ENCODE results near the gene CTXN1. TPM values are rescaled to one million over a fixed set of nuclear protein-coding genes. Genes with fewer than 3 reads are reported as not detected.

The CTXN1 gene
- total and polyA plus RNA-seq, 2 of the 4 experiments (the other 2 are of a cell fraction) = 0.36 to 7.4 TPM

DNA sequence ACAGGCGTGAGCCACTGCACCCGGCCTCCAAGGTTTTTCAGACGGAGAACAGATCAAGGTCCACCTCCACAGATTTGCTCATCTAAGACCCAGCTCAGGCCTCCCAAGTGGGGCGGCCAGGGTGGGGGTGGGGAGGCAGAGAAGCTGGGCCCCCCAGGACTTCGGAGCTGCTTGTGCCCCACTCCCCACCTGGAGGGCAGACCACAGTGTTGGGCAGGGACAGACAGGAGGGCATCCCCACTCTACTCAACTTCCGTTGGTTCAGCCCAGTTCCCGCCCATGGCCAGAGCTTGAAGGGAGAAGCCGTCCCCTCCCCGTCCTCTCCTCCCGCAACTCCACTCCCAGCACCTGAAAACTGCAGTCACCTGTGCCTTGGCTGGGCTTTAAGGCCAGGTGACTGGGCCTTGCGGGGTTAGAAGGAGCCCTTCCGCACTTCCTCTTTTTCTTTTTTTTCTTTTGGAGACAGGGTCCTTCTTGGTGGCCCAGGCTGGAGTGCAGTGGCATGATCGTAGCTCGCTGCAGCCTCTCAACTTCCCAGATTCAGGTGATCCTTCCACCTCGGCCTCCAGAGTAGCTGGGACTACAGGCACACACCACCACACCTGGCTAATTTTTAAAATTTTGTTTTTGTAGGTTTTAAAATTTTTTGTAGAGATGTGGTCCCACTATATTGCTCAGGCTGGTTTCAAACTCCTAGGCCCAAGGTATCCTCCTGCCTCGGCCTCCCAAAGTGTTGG, 38.4 kb downstream of the CTXN1 start:
- peak overlapping the region; percentile 91 for H2AFZ ChIP-seq (replicated peaks; ENCODE audit: low read length, poor library complexity)
- H3K36me3 ChIP-seq (ENCODE audit: control insufficient read depth, insufficient read depth, low read length) = no peaks in the 10 kb centered on the region
- no peak overlapping the region for H3K9ac ChIP-seq (ENCODE audit: low read depth, low read length)
- peaks cover 3% of the 10 kb centered on the region; the same call in 1 of the 2 replicates for H3K4me1 ChIP-seq (ENCODE audit: control insufficient read depth, insufficient read depth, low read length)
- H3K56ac ChIP-seq (ENCODE audit: extremely low read depth, insufficient read depth, low read length) = no peak overlapping the region
- no peaks in the 10 kb centered on the region for H3K27me3 ChIP-seq (ENCODE audit: control insufficient read depth, insufficient read depth, low read length)
- dilution Hi-C loops (cut with HindIII; ENCODE audit: low sequenced_read_pairs, unreplicated experiment) = no loop called here
- ChIA-PET POLR2A (ENCODE audit: unreplicated experiment) (no interaction called here), CTCF (interaction anchor here (0.6 to 0.9 kb wide), 2 partner anchors 16 to 112 kb away, joined by 3 read pairs; partner anchors contain the start of gene MAP2K7)
- H3K9me1 ChIP-seq (ENCODE audit: insufficient read depth, low read length) = 0 out of 2 replicates have a peak, but pooled peaks cover 2% of the 10 kb centered on the region
- no TSS peak for BruUV-seq (replicated peaks)
- 76% methylated on average over 6 of the region's 16 CpGs; no CpG with 5 or more reads in 1 of the 2 experiments for WGBS, 2 experiments (ENCODE audit: extremely low coverage in 2 of 2, insufficient read length in 1 of 2)
- H3K4ac ChIP-seq (ENCODE audit: low read depth, low read length) = no peak overlapping the region
- H3K4me3 ChIP-seq (ENCODE audit: insufficient read depth, low read depth, low read length) = peak overlapping the region; percentile 79; the same call in 1 of the 2 replicates
- H3K9me3 ChIP-seq (ENCODE audit: control insufficient read depth, insufficient read depth, low read length) = no peaks in the 10 kb centered on the region
- H4K20me1 ChIP-seq (ENCODE audit: insufficient read depth, low read length) = no peaks in the 10 kb centered on the region
- no peak overlapping the region for H3K23ac ChIP-seq (ENCODE audit: low read depth, low read length)
- H3K14ac ChIP-seq (replicated peaks; ENCODE audit: low read depth, low read length) = no peak overlapping the region
- no peak for TF ChIP-seq SMC3 (IDR thresholded peaks at IDR 0.05; ENCODE audit: low read depth, low read length)
- TF ChIP-seq MAFK (IDR thresholded peaks at IDR 0.05; ENCODE audit: low read depth, low read length) = no peak
- TF ChIP-seq, protein P1, sequence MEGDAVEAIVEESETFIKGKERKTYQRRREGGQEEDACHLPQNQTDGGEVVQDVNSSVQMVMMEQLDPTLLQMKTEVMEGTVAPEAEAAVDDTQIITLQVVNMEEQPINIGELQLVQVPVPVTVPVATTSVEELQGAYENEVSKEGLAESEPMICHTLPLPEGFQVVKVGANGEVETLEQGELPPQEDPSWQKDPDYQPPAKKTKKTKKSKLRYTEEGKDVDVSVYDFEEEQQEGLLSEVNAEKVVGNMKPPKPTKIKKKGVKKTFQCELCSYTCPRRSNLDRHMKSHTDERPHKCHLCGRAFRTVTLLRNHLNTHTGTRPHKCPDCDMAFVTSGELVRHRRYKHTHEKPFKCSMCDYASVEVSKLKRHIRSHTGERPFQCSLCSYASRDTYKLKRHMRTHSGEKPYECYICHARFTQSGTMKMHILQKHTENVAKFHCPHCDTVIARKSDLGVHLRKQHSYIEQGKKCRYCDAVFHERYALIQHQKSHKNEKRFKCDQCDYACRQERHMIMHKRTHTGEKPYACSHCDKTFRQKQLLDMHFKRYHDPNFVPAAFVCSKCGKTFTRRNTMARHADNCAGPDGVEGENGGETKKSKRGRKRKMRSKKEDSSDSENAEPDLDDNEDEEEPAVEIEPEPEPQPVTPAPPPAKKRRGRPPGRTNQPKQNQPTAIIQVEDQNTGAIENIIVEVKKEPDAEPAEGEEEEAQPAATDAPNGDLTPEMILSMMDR (conservative IDR thresholded peaks at IDR 0.05; ENCODE audit: low read depth, low read length) = no peak
- no peak for TF ChIP-seq BHLHE40 (IDR thresholded peaks at IDR 0.05; ENCODE audit: low read depth, low read length)
- no peak for TF ChIP-seq RAD21 (IDR thresholded peaks at IDR 0.05; ENCODE audit: low read length)
- TF ChIP-seq, protein P2, sequence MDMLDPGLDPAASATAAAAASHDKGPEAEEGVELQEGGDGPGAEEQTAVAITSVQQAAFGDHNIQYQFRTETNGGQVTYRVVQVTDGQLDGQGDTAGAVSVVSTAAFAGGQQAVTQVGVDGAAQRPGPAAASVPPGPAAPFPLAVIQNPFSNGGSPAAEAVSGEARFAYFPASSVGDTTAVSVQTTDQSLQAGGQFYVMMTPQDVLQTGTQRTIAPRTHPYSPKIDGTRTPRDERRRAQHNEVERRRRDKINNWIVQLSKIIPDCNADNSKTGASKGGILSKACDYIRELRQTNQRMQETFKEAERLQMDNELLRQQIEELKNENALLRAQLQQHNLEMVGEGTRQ (IDR thresholded peaks at IDR 0.05; ENCODE audit: low read depth, low read length) = no peak
- TF ChIP-seq CHD1 (IDR thresholded peaks at IDR 0.05; ENCODE audit: low read depth, low read length) = no peak
- TF ChIP-seq CEBPB (IDR thresholded peaks at IDR 0.05; ENCODE audit: low read depth, low read length) = no peak
- no peak for TF ChIP-seq MAZ (IDR thresholded peaks at IDR 0.05; ENCODE audit: borderline replicate concordance, low read depth, low read length)
- no peak for TF ChIP-seq FOS (IDR thresholded peaks at IDR 0.05; ENCODE audit: low read depth, low read length)
- TF ChIP-seq, protein P3, sequence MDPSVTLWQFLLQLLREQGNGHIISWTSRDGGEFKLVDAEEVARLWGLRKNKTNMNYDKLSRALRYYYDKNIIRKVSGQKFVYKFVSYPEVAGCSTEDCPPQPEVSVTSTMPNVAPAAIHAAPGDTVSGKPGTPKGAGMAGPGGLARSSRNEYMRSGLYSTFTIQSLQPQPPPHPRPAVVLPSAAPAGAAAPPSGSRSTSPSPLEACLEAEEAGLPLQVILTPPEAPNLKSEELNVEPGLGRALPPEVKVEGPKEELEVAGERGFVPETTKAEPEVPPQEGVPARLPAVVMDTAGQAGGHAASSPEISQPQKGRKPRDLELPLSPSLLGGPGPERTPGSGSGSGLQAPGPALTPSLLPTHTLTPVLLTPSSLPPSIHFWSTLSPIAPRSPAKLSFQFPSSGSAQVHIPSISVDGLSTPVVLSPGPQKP (IDR thresholded peaks at IDR 0.05; ENCODE audit: borderline replicate concordance, low read depth, low read length) = no peak
- no peak for TF ChIP-seq RCOR1 (IDR thresholded peaks at IDR 0.05; ENCODE audit: insufficient replicate concordance, low read length)
- intact Hi-C loops (cut with micrococcal nuclease) = no loop called here
- H2BK120ac ChIP-seq (ENCODE audit: low read depth, low read length) = no peak overlapping the region
- no peak overlapping the region for H3K18ac ChIP-seq (ENCODE audit: low read depth, low read length)
- H3K79me1 ChIP-seq (ENCODE audit: low read depth in 1 of 2, low read length in 2 of 2) = peaks cover 6 to 23% of the 10 kb centered on the region in 2 experiments
- ATAC-seq (ENCODE audit: low read depth) (no peak), DNase-seq (no peak)
- H3K27ac ChIP-seq (ENCODE audit: insufficient read depth, low read length) = no peak overlapping the region
- no peak overlapping the region for H2BK5ac ChIP-seq (ENCODE audit: low read depth, low read length, poor library complexity, severe bottlenecking)
- H2BK20ac ChIP-seq (ENCODE audit: low read depth, low read length) = no peak overlapping the region
- no peak overlapping the region for H4K5ac ChIP-seq (ENCODE audit: low read depth, low read length)
- H3K4me2 ChIP-seq (ENCODE audit: low read depth, low read length) = no peak overlapping the region
- H2AK5ac ChIP-seq (ENCODE audit: low read depth, low read length) = no peak overlapping the region
- in situ Hi-C loops (cut with MboI; ENCODE audit: low sequenced_read_pairs) = no loop called here
- peak overlapping the region; percentile 71 to 81; a peak in 1 of 4 replicates for H4K8ac ChIP-seq (ENCODE audit: low read depth in 2 of 2, low read length in 2 of 2)
- no peak overlapping the region for H2AK9ac ChIP-seq (replicated peaks; ENCODE audit: low read depth, low read length, poor library complexity)
- H4K91ac ChIP-seq (ENCODE audit: insufficient read depth, low read depth, low read length) = no peak overlapping the region
- no peak overlapping the region for H2BK15ac ChIP-seq (ENCODE audit: low read depth, low read length)

All from IMR-90 (cell line).